HG03432 (cell line): ENCODE results near the gene RPS3.
A peak's percentile ranks its signal among the peaks of the same experiment; 100 is the strongest.
"Not testable (repeated sequence)": the region's sequence is repeated elsewhere in the genome, so short reads cannot be mapped to it uniquely, and the experiment has no call there.

Experiments
- ATAC-seq: cut with Tn5 transposase; IDR thresholded peaks from one replicate; pipeline ENCODE4 v1.9.1; 2021; ENCODE audit warnings: mild to moderate bottlenecking, moderate library complexity; ENCODE audit not compliant: unreplicated experiment

RPS3 gene

GRCh38 chr11:75399344-75400145 lies at the start of gene RPS3:
TSS of gene RPS3 (plus strand) at chr11:75399518. CDS start at chr11:75399548, 30 bp downstream.
- ATAC-seq, result peak; percentile 86

- ATAC-seq, result no peak
These were observed 49.7 kb upstream of the RPS3 start for GRCh38 chr11:75349521-75350116.

GRCh38 chr11:75350122-75350742 lies 49.1 kb upstream of the RPS3 start:
- no peak for ATAC-seq

- peak; percentile 3 for ATAC-seq
These were observed 48.4 kb upstream of the RPS3 start for GRCh38 chr11:75350743-75351540.

- no peak for ATAC-seq
These were observed 47.9 kb upstream of the RPS3 start, which contains the start of gene ARRB1 for GRCh38 chr11:75351541-75351790. TSS of gene ARRB1 (minus strand) at chr11:75351661. CDS start at chr11:75351607, 54 bp downstream.

- ATAC-seq, result peak; percentile 49
These were observed 47.3 kb upstream of the RPS3 start for GRCh38 chr11:75351791-75352587.

- no peak for ATAC-seq
These were observed 46.6 kb upstream of the RPS3 start for GRCh38 chr11:75352588-75353206.

- ATAC-seq, result no peak
These were observed 44.3 kb upstream of the RPS3 start for GRCh38 chr11:75355051-75355450.

GRCh38 chr11:75356613-75357012 lies 42.7 kb upstream of the RPS3 start:
- no peak for ATAC-seq

- not testable (repeated sequence) for ATAC-seq
These were observed 37.0 kb upstream of the RPS3 start for GRCh38 chr11:75362285-75362684.

- no peak for ATAC-seq
These were observed 33.6 kb upstream of the RPS3 start for GRCh38 chr11:75365711-75366181.

GRCh38 chr11:75366826-75367225 lies 32.5 kb upstream of the RPS3 start:
- ATAC-seq, result not testable (repeated sequence)

GRCh38 chr11:75369560-75370255 lies 29.6 kb upstream of the RPS3 start:
- no peak for ATAC-seq

- ATAC-seq, result no peak
These were observed 27.1 kb upstream of the RPS3 start for GRCh38 chr11:75371949-75372876.

- no peak for ATAC-seq
These were observed 26.1 kb upstream of the RPS3 start for GRCh38 chr11:75373201-75373600.

GRCh38 chr11:75374646-75375045 lies 24.7 kb upstream of the RPS3 start:
- no peak for ATAC-seq

GRCh38 chr11:75375626-75376025 lies 23.7 kb upstream of the RPS3 start:
- ATAC-seq, result no peak

GRCh38 chr11:75376175-75376574 lies 23.1 kb upstream of the RPS3 start:
- no peak for ATAC-seq
